Activated T-cell treated with anti-CD3 and anti-CD28 coated beads for 4 hours (primary cell): Measurements from ENCODE around the gene RHEX.

Source experiments
- DNase-seq: peaks from one replicate; pipeline ENCODE4 v3.0.0-alpha.2; 2020

Gene RHEX

DNA sequence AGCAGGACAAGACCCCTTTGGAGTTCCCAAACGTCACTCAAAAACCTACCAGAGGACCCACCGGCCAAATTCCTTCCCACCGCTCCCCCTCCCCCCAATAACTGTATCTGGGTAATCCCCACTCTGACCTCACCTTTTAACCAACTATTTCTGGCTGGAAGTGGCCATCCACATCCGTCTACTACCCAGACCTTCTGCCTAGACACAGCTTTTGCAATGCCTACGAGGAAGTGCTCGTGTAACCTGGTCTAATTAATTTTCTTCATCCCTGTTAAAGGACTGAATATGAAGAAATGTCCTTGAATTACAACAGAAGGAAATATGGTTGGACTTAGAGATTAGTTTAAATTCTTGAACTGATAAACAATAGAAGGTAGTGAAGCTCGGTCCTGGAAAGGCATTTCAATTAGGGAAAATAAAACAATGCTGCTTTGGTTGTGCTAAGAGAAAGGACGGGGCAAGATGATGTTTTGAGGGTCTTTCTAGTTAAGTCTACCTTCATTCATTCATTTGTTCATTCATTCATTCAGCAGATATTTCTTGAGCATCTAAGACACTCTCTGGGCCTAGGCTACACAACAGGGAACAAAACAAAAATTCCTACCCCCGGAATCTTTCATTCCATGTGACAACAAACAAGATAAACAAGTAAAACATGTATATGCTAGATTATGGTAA lies 45.4 kb downstream of the RHEX start:
- no peak for DNase-seq

DNA sequence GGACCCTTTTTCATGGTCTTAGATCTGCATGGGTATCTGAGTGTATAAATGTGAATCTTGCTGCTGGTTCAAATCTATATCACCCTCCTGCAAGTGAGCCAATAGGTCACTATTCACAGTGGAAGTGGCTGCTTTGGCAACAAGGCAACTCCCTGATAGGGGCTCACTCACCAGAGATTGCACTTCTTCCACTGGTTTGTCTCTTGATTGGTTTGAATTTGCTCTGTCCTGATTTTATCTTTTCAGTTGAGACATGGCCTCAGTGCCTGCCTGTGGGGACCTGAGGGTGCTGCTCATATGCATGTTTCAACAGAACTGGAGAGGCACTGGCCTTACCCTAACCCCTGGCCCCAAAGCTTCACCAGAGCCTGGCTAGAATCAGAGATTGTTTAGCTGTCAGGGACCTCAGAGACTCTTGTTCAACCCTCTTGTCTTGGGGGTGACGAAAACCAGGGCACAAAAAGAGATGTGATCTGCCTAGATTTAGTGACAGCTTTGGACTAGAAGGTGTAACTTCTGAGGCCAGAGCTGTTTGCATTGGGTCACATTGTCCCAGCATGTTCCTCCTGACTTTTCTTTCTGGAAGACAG lies 47.3 kb downstream of the RHEX start:
- no peak for DNase-seq

DNA sequence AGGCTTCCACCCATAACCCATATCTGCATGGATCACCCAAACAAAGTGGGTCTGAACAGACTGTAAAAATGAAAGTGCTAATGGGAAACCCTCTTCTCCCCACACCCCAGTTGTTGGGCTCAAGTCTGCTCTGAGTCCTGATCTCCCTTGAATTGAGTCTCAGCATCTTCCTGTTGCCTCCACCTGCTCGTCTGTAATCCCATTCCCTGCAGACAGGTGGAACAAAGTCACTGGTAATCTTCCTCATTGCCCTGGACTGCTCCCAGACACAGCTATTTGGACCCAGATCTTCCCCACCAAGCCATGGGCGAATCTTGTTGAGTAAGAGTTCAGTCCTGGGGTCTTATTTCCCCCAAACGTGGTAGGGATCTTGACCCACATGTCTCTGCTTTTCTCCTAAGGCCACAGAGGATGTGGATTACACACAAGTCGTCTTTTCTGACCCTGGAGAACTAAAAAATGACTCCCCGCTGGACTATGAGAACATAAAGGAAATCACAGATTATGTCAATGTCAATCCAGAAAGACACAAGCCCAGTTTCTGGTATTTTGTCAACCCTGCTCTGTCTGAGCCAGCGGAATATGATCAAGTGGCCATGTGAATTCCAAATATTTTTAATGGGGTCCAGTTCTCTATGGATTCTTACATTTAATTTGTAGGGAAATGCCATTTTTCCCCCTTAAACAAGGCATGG lies 48.5 kb downstream of the RHEX start:
- no peak for DNase-seq

DNA sequence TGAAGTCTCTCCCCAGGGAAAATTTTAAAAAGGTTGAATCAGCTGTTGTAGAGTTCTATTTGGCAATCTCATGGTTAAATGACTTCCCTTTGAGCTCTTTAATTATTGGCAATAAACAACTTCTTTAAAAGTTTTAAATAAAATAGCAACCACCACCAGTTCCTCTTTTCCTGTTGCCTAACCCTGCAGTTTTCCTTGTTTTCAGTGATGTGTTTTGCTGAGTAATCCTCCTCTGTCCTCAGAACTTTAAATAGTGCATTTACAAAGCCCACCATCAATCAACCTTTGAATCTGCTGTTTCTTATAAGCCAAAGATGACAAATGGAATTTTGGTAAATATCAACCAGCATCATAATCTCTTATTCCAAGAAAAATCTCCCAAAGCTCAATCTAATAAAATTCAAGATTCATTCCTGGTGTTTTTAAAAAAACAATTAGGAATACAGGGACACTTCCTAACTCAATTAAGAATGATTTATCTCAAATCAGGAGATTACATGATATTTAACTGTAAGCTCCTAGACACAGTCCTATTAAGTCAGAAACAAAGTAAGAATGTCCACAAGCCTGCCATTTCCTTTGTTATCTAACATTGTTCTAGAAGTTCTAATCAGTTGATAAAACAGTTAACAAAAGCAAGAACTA lies 49.4 kb downstream of the RHEX start:
- DNase-seq: no peak

DNA sequence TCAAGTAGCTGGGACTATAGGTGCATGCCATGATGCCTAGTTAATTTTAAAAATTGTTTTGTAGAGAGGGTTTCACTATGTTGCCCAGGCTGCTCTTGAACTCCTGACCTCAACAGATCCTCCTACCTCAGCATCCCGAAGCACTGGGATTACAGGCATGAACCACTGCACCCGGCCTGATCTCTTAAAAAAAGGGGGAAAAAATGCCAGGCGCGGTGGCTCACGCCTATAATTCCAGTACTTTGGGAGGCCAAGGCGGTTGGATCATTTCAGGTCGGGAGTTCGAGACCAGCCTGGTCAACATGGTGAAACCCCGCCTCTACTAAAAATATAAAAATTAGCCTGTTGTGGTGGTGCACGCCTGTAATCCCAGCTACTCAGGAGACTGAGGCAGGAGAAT lies 51.0 kb downstream of the RHEX start:
- DNase-seq: no peak

DNA sequence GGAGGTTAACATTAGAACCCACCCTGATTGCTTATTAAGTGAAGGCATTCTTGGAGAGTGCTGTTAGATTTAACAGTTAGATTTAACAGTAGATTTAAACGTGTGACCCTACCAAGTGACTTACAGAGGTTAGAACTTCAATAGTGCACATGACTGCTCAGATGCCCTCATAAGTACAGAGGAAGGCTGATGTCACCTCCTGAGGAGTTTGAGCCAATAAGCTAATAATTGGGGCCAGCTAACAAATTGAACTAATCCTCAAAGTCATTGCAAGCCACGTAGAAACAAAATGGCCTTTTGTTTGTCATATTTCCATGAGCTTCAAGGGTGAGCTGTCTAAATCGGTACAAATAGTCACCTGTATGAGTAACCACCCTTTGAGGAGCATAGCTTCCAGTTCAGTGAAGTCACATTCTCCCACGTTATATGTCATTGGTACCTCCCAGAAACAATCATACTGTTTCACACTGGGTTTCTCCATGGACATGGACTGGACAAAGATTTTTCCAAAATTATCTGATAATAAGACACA lies 52.6 kb downstream of the RHEX start:
- no peak for DNase-seq

DNA sequence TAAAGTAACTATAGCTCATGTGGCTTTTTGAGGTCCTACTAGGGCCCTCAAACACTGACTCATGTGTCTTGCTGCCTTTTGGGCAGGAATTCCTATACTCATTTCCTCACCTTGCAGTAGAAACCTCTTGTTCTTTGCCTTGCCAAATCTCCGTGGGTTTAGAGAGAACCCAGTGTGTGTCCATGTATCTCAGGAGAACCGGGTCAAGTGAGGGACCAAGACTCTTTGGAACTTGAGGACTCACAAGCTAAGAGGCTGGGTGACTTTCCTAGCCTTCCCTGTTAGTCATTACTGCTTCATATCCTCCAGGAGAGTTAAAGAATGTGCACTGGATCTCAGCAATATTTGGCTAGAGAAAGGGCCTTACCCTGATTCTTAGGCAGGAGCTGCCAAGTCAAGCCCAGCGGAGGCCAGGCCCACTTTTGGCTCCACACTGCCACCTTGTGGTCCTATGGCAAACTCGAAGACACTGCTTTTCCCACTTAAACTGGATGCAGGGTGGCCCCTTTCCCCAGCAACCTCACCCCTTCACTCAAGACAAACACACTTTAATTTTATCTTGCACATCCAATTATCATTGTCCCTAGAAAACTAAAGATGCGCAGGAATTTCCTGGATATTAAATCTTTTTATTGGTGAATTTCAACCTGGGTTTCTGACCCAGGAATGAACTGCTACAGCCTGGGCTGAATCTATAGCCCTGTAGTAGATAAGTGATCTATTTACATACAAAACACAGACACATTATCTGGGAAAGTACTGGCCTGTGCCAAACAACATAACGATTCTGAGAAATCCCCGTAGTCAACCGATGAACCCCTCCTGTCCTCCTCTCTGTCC lies 53.6 kb downstream of the RHEX start:
- peak; percentile 67 for DNase-seq

DNA sequence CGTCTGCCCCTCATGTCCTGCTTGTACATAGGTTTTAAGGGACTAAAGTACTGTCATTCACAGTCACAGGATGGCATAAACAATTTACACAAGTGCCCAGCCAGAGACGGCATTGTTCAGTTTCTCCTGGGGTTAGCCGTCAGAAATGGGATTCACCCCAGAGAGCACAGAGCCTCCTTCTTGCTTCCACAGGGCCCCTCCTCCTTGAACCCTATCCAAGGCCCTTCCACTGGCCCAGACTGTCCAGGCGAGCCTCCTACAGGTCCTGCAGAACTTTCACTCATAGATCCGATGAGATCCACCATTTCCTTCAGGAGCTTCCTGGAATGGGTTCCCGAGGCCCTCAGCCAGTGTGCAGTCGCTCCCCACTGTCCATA lies 54.2 kb downstream of the RHEX start:
- no peak for DNase-seq

DNA sequence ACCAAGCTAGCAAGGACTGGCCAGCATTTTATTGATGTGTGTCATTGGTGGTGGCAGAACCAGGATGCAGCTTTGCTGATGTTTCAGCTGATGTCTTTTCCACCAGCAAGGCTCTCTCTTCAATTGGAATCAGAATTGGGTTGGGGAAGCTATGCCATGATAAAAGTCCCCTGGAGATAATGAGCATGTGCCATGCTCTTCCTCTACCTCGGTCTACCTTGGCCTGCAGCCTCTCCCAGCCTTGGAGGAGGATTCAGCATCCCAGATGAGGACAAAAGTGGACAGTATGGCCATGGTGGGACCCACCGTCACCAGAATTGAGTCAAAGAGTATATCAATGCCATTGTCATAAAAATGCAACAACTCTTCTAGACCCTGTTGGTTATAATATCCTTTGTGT lies 55.7 kb downstream of the RHEX start:
- no peak for DNase-seq

DNA sequence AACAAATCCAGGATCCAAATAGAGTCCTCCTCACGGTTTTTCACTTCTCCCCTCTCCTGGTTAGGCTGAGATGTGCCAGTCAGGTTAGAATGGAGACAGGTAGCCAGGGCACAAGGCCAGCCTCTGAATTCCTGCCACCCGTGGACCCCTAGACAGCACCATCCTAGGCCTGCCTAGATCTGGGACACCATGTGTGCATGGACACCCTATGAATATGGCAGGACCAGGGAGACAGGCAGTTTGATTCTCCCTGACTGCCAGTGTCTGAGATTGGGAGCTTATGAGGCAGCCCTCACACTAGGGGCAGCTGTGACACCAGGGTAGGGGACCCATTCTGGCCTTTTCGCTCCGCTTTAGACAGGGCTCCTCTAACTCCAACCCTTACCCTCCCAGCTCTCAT lies 56.7 kb downstream of the RHEX start:
- DNase-seq: no peak

DNA sequence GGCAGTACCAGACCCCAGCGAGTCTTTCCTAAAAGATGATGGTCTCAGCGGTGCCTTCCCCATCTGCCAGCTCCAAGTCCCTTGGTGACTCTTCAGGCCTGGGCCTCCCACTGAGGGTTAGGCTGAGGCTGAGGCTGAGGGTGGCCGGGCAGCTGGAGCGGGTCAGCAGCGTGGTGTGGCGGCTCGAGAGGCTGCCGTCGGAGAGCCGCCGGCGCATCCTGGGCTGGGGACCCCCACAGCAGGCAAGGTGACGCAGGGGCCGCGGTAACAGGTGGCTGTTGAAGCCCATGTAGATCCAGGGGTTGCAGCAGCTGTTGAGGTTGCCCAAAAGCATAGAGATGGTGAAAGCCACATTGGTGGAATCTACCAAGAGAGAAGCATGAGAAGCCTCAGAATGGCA lies 57.2 kb downstream of the RHEX start:
- DNase-seq: no peak

DNA sequence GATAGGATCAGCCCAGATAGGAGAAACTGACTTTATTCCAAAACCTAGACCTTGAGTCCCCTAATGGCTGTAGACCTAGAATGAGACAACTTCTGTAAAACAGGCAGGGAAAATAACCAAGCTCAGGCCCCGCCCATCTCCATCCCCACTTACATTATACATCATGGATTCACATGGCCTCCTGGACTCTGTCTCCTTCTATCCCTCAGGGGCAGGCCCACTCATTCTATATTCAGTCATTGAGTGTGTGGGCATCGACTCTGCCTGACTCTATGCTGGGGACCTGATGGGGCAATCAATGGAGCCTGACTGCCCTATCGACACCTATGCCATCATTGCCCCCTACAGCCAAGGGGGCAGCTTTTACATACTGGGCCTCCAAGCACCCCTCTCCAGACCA lies 57.8 kb downstream of the RHEX start:
- no peak for DNase-seq

DNA sequence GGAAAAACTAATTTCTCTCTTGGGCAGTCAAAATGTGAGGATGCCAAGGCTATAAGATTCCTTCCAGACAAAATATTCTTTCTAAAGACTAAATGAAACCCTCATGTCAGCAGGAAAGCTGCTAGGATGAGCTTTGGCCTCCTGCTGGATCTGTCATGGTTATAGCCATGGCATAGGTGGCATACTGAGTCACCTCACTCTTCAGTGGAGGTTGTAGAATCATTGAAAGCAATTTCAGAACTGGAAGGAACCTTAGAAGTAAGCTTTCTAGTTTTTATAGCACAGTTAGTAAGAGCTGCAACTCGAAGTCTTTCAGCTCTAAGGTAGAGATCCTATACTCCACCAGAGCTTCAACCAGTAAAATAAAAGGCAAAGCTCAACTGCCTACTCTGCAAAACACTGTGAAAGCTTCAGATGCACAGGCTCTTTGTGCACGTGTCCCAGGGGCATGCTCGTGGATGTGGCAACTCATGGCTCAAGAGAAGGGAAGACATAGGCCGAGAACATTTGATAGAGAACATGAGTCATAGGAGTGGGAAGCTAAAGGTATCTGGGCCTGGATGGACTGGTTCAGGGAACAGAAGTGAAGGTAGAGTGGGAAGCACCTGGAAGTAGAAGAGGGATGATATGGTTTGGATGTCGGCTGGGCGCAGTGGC lies 58.4 kb downstream of the RHEX start:
- DNase-seq: no peak

DNA sequence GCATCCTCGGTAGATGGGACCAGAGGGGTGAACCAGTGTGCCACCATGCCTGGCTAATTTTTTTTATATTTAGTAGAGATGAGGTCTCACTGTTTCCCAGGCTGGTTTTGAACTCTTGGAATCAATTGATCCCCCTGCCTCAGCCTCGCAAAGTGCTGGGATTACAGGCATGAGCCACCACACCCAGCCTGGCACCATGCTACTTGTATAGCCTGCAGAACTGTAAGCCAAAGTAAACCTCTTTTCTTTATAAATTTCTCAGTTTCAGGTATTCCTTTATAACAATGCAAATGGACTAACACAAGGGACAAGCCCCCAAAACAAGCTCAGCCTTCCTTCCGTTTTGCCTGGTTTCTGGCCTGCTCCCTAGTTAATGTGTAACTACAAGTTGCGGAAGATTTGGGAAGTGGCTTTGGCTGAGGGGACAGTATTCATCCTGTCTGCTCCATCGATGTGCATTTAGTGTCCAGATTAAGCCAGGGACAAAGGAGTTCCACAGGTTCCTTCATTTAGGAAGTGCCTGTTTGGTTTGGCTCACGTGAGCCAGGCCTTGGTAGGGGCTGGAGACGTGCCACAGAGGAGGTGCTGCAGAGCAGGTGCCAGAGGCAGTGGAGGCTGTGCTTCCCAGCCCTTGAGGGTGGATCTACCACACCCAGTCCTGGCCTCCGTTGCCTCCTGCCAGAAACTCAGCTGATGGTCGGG lies 59.8 kb downstream of the RHEX start:
- no peak for DNase-seq

DNA sequence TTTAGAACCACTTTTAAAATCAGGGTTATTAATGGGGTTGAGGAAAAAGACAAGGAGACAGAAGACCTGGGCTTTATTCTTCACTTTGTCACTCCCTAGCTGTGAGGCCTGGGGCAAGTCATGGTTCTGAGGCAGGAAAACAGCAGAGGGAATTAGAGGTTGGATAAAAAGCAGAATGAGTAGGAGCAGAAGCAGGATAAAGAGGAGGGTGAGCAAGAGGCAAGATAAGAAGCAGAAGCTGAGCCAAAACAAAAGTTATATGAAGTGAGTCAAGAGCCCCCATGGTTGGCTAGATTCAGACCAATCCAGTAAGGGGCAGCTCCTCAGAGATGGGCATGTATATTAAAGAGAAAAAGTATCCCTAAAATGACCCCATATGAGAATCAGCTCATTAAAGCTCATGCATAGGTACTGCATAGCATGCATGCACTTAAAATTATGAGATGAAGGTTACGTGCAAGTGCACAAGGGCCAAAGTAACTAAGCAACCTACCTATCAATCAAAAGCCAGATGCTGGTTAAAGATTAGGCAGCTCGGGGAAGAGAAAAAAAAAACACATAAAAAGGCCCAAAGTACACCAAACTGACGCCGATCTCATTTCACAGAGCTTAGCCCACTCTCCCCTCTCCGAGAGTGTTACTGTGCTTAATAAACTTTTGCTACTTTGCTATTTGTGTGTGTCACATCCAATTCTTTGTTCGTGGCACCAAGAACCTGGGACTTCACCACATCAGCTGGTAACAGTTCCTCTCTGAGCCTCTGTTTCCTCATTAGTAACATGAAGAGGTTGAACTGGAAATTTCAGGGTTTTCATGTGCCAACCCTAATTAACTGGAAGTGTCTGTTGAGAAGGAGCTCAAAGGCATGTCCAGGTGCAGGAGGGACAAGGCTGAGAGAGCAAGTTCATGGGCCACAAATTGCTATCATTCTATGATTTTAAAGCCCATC lies 62.0 kb downstream of the RHEX start:
- no peak for DNase-seq

DNA sequence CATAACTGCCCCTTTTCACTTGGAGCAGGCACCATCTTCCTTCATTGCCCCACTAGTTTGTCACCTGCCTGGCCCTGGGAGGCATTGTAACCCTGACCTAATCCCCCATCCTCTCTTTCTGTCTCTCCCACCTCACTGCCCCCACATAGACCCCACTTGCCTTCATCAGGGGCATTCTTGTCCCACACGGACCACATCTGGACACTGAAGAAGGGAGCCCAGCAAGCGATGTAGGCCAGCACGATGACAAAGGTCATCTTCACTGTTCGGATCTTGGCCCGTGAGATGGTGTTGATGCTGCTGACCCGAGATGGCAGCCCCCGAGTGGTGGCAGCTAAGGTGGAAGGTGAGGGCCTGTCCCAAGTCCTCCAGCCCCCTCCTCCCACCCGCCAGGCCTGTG lies 62.8 kb downstream of the RHEX start:
- DNase-seq: no peak

DNA sequence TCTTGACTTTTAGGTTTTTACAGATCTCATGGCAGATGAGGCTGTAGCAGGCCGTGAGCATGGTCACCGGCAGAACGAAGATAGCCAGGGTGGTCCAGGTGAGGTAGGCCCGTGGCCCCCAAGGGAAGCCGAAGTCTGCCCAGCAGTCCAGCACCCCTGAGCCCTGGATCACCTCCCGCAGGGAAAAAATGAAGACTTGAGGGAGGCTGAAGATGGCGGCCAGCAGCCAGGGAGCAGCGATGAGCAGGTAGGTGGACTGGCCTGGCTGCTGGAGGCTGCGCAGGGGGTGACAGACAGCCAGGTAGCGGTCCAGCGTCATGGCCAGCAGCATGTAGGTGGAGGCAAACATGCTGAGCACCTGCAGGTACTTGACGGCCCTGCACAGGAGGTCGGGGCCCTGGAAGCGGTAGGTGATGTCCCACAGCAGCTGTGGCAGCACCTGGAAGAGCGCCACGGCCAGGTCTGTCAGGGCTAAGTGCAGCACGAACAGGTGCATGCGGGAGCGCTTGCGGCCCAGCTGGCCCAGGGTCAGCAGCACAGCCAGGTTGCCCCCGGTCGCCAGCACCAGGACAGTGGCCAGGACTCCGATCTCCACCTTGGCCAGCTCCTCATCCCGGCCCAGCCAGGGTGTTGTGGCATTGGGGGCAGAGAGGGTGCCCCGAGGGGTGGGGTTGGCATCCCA lies 63.4 kb downstream of the RHEX start:
- DNase-seq: no peak

DNA sequence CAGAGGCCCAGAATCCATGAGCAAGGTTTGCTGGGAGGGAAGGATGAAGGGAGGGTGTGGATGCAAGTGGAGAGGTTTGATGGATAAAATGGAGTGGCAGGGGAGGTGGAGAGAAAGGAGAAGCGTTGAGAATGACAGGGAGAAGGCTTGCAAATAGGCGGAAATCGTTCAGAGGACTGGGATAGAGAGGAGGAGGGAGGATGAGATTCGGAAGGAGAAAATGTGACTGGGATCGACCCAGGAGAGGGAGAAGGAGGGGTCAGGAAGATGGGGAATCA lies 63.8 kb downstream of the RHEX start:
- DNase-seq: no peak

DNA sequence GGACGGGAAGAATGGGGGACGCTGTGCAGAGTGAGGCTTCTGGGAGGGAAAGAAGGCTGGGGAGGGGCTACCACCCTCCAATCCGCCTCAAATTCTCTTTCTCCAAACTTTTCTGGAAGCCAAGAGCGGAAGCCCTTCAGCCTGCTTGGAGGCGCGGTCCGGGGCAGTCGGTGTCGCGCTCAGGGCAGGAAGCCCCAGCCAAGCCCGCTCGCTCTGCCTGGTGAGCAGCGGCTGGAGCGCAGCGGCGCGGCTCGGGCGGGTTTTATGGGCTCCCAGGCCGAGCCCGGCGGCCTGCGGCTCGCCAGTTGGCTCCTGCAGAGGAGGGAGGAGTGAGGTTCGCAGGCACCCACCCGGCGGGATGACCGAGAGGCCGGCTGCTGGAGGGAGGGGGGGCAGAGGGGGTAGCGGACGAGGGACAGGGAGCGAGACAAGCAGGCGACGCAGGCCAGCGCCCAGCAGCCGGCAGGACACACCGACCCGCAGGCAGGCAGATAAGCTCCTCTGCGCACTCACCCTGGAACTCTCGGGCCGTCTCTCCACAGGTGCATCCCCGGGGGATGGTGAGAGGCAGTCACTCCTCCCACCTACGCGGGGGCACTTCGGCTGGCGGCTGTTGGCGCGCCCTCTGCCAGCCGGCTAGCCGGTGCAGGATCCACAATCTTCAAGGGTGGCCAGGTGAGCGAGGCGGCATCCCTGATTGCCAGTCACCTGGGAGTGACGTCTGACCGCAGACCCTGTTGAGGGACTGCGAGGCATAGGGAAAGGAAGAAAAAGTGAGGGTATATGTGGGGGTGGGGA lies 64.4 kb downstream of the RHEX start, which contains the start of gene AVPR1B:
TSS of gene AVPR1B (minus strand) at position 238 of the 798 bp plus-strand sequence. CDS start 498 bp downstream, outside the sequence.
- peak; percentile 6 for DNase-seq
